MG63 (cell line): ENCODE data around the gene HUS1B. TPM values are rescaled to one million over a fixed set of nuclear protein-coding genes. Genes with fewer than 3 reads are reported as not detected.

Experiments used
- DNase-seq: peaks from one replicate; pipeline ENCODE4 v3.0.0-alpha.2; 2020
- H3K27me3 ChIP-seq: fragments of 250-450 bp; sonication (Bioruptor Pico); 2 replicates; pipeline ENCODE4 v1.5.1; 2020; ENCODE audit warnings: mild to moderate bottlenecking, moderate library complexity
- H3K36me3 ChIP-seq: fragments of 250-450 bp; sonication (Bioruptor Pico); 2 replicates; pipeline ENCODE4 v1.5.1; 2020; ENCODE audit warnings: mild to moderate bottlenecking, moderate library complexity
- H3K4me3 ChIP-seq: fragments of 250-450 bp; sonication (Bioruptor Pico); 2 replicates; pipeline ENCODE4 v1.5.1; 2020; ENCODE audit warnings: mild to moderate bottlenecking, moderate library complexity
- H3K9me3 ChIP-seq: fragments of 250-450 bp; sonication (Bioruptor Pico); 2 replicates; pipeline ENCODE4 v1.5.1; 2020; ENCODE audit warnings: mild to moderate bottlenecking, moderate library complexity
- total RNA-seq: library from RNA; depleted of rRNA; stranded (reverse); fragments of >200 nt; shearing (Covaris generic); gene quantifications from 2 replicates; pipeline ENCODE4 v1.2.3, GENCODE V29; 2014; ENCODE audit warnings: low replicate concordance; rRNA removed

HUS1B gene
- total RNA-seq, 1 experiment from 2014 or later: not detected

GRCh38 chr6:610882-611281 lies 46.0 kb downstream of the HUS1B start:
- H3K27me3 ChIP-seq: no peaks in the 10 kb centered on the region
- H3K4me3 ChIP-seq: no peak overlapping the region
- H3K36me3 ChIP-seq: no peaks in the 10 kb centered on the region
- H3K9me3 ChIP-seq: no peaks in the 10 kb centered on the region
- no peak for DNase-seq

GRCh38 chr6:609905-610304 lies 47.0 kb downstream of the HUS1B start:
- no peak overlapping the region for H3K4me3 ChIP-seq
- DNase-seq: no peak
- no peaks in the 10 kb centered on the region for H3K9me3 ChIP-seq
- H3K27me3 ChIP-seq: no peaks in the 10 kb centered on the region
- H3K36me3 ChIP-seq: no peaks in the 10 kb centered on the region

DNA sequence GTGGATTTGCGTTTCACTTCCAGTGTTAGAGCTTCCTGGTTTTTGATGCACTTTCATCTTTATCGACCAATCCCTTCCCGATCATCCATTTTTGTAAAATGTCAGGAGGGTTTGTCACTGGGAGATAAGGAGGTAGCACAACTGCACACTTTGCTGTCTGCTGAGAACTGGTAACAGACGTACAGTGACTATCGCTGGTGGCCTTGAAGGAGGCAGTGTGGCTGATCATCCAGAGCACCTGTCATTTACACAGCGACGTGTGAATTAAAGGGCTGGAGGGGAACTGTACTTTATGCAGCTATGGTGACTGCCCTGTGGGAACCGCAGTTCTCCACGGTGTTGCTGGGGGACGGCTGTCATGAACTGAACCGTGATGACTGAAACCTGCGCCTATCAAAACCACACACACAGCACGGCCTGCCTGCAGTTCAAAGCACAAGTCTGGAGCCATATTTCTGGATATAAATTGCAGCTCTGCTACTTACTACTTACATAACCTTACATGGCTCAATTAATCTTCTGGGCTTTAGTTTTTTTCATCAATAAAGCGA lies 50.0 kb downstream of the HUS1B start:
- Histone ChIP-seq H3K27me3 (no peaks in the 10 kb centered on the region), H3K4me3 (no peak overlapping the region), H3K36me3 (no peaks in the 10 kb centered on the region), H3K9me3 (no peaks in the 10 kb centered on the region)
- no peak for DNase-seq

Other genes with a start within 250 kb of the HUS1B start
- 16.9 and 19.7 TPM in 2 replicates for gene EXOC2, start 36.0 kb upstream of the HUS1B start, total RNA-seq